HEK293 (cell line): Measurements from ENCODE around the gene RAD23B.

Source experiments
- CTCF ChIA-PET: fragments of 350-600 bp; formaldehyde crosslinking; extraction: SDS; loops from one replicate; lab custom pipeline; 2021; ENCODE audit warnings: antibody characterized with exemption; lab: Yijun Ruan, JAX
- POLR2A ChIA-PET: fragments of 300-600 bp; formaldehyde crosslinking; extraction: SDS; loops from one replicate; lab custom pipeline; 2020; ENCODE audit warnings: antibody characterized with exemption, inconsistent platforms; lab: Yijun Ruan, JAX
- H3K27ac ChIP-seq: fragments of 200-500 bp; sonication (Bioruptor generic); 2 replicates; pipeline ENCODE4 v1.5.1; 2014; ENCODE audit warnings: low read depth, low read length, control low read depth, inconsistent platforms; ENCODE audit errors: extremely low read depth
- H3K36me3 ChIP-seq, 2 experiments: fragments of 200-500 bp in 1 of 2; sonication (Bioruptor generic) in 1 of 2; 1 replicate in 1 of 2; 2 replicates in 1 of 2; pipeline ENCODE4 v1.5.1; 2014 to 2017; ENCODE audit warnings: inconsistent platforms in 2 of 2, low read length in 2 of 2; ENCODE audit not compliant: control insufficient read depth in 2 of 2, insufficient read depth in 1 of 2
- H3K4me1 ChIP-seq: fragments of 200-500 bp; sonication (Bioruptor generic); 2 replicates; pipeline ENCODE4 v1.5.1; 2014; ENCODE audit warnings: mild to moderate bottlenecking, low read length, inconsistent platforms; ENCODE audit not compliant: control insufficient read depth, insufficient read depth
- H3K4me3 ChIP-seq: 2 replicates; pipeline ENCODE4 v1.5.1; 2011; ENCODE audit warnings: low read depth, mild to moderate bottlenecking, control low read depth, low read length, moderate library complexity
- H3K9me3 ChIP-seq: fragments of 200-500 bp; sonication (Bioruptor generic); 2 replicates; pipeline ENCODE4 v1.5.1; 2014; ENCODE audit warnings: low read depth, low read length, inconsistent platforms; ENCODE audit not compliant: control insufficient read depth, insufficient read depth
- EGR2 ChIP-seq: fragments of 450-650 bp; formaldehyde crosslinking; IDR thresholded peaks from 2 replicates; pipeline ENCODE4 v1.5.1; 2016; ENCODE audit warnings: low read depth, missing biosample characterization, missing genetic modification characterization
- PRDM10 ChIP-seq: fragments of 450-650 bp; formaldehyde crosslinking; IDR thresholded peaks from 2 replicates; pipeline ENCODE4 v1.5.1; 2016; ENCODE audit warnings: missing biosample characterization, missing genetic modification characterization
- PRDM6 ChIP-seq: fragments of 450-650 bp; formaldehyde crosslinking; IDR thresholded peaks from 2 replicates; pipeline ENCODE4 v1.5.1; 2017; ENCODE audit warnings: missing biosample characterization, missing genetic modification characterization
- ZFHX2 ChIP-seq: fragments of 450-650 bp; formaldehyde crosslinking; conservative IDR thresholded peaks from 2 replicates; pipeline ENCODE4 v1.5.1; 2016; ENCODE audit warnings: missing biosample characterization, missing genetic modification characterization
- ZNF10 ChIP-seq: fragments of 450-650 bp; formaldehyde crosslinking; IDR thresholded peaks from 2 replicates; pipeline ENCODE4 v1.5.1; 2017; ENCODE audit warnings: missing biosample characterization, missing genetic modification characterization
- ZNF146 ChIP-seq: fragments of 450-650 bp; formaldehyde crosslinking; IDR thresholded peaks from 2 replicates; pipeline ENCODE4 v1.5.1; 2016; ENCODE audit warnings: missing biosample characterization, missing genetic modification characterization
- ZNF24 ChIP-seq: fragments of 450-650 bp; formaldehyde crosslinking; IDR thresholded peaks from 2 replicates; pipeline ENCODE4 v1.5.1; 2016; ENCODE audit warnings: missing biosample characterization, missing genetic modification characterization
- ZNF341 ChIP-seq: fragments of 450-650 bp; formaldehyde crosslinking; IDR thresholded peaks from 2 replicates; pipeline ENCODE4; 2016; ENCODE audit warnings: low read depth, missing biosample characterization, missing genetic modification characterization
- ZNF391 ChIP-seq: fragments of 450-650 bp; formaldehyde crosslinking; IDR thresholded peaks from 2 replicates; pipeline ENCODE4 v1.5.1; 2016; ENCODE audit warnings: low read depth, missing biosample characterization, missing genetic modification characterization, borderline replicate concordance
- ZNF488 ChIP-seq: fragments of 450-650 bp; formaldehyde crosslinking; IDR thresholded peaks from 2 replicates; pipeline ENCODE4 v1.5.1; 2016; ENCODE audit warnings: missing biosample characterization, missing genetic modification characterization
- ZNF529 ChIP-seq: fragments of 450-650 bp; formaldehyde crosslinking; IDR thresholded peaks from 2 replicates; pipeline ENCODE4 v1.5.1; 2017; ENCODE audit warnings: missing genetic modification characterization, missing biosample characterization; ENCODE audit not compliant: insufficient replicate concordance

Gene RAD23B

GRCh38 chr9:107351382-107352045 lies 68.4 kb downstream of the RAD23B start (continued):
- TF ChIP-seq PRDM10 (tag by site-specific recombination) (no peak), ZNF24 (tag by site-specific recombination) (no peak)

- Histone ChIP-seq H3K36me3 (no peaks in the 10 kb centered on the region), H3K4me3 (no peak overlapping the region), H3K9me3 (no peaks in the 10 kb centered on the region), H3K27ac (no peak overlapping the region), H3K4me1 (no peaks in the 10 kb centered on the region)
- ChIA-PET CTCF (interaction anchor here (4.9 kb wide), 1 partner anchor 14 kb away, joined by 34 read pairs; no protein-coding TSS in a partner anchor), POLR2A (no interaction called here)
- TF ChIP-seq ZNF10 (tag by site-specific recombination) (peak; percentile 56; the same call in 1 of the 2 replicates), PRDM6 (no peak)
Measured at GRCh38 chr9:107355394-107355793, 72.3 kb downstream of the RAD23B start.

GRCh38 chr9:107358986-107359385 lies 75.9 kb downstream of the RAD23B start:
- ChIA-PET POLR2A (no interaction called here), CTCF (interaction anchor here (0.7 kb wide), 1 partner anchor 11 kb away, joined by 3 read pairs; no protein-coding TSS in a partner anchor)
- H3K4me3 ChIP-seq: no peak overlapping the region
- no peaks in the 10 kb centered on the region for H3K4me1 ChIP-seq
- H3K9me3 ChIP-seq: no peaks in the 10 kb centered on the region
- H3K36me3 ChIP-seq: no peaks in the 10 kb centered on the region
- no peak overlapping the region for H3K27ac ChIP-seq
- TF ChIP-seq ZNF529 (tag by site-specific recombination) (no peak), ZNF341 (tag by site-specific recombination) (no peak)

DNA sequence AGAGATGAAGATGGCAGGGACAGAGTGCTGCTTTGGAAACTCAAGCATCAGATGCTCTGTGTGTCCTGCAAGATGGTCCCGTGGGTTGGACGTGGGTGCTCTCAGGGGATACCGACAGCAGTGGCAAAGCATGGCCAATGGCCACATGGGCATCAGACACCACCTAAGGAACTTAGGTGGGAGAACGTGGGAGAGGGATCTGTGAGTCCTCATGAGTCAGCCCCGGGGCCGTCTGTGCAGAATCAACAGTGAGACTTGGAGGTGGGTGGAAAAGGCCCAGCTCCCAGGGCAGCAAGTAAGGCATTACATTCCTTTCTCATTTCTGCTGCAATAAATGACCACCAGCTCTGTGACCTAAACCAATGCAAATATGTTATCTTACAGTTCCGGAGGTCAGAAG lies 77.0 kb downstream of the RAD23B start:
- Histone ChIP-seq H3K9me3 (no peaks in the 10 kb centered on the region), H3K27ac (no peak overlapping the region), H3K4me1 (no peaks in the 10 kb centered on the region), H3K36me3 (no peaks in the 10 kb centered on the region), H3K4me3 (no peak overlapping the region)
- CTCF ChIA-PET: interaction anchor here (1.2 kb wide), 1 partner anchor 19 kb away, joined by 3 read pairs; no protein-coding TSS in a partner anchor
- peak; percentile 68 for TF ChIP-seq EGR2 (tag by site-specific recombination)
- TF ChIP-seq ZNF488 (tag by site-specific recombination): no peak
- 0 out of 2 replicates have a peak, but pooled peaks have one; percentile 32 for TF ChIP-seq ZFHX2 (tag by site-specific recombination)
- TF ChIP-seq ZNF146: no peak
- no peak for TF ChIP-seq ZNF391 (tag by site-specific recombination)
- POLR2A ChIA-PET: no interaction called here
